H1 (cell line): ENCODE measurements around the gene CEP57. TPM values are rescaled to one million over a fixed set of nuclear protein-coding genes. Genes with fewer than 3 reads are reported as not detected.

Experiments used
- SP1 ChIP-seq: IDR thresholded peaks from 2 replicates; pipeline ENCODE4 v1.6.1; 2011; ENCODE audit warnings: low read depth, low read length
- polyA plus RNA-seq, 7 experiments: library from polyadenylated mRNA; depleted of rRNA in 3 of 7; stranded (reverse) in 5 of 7; unstranded in 2 of 7; fragments of >200 nt in 5 of 7; fragments of 200-250 nt in 2 of 7; gene quantifications; 1 replicate in 5 of 7; 2 replicates in 1 of 7; 4 replicates in 1 of 7; pipeline versions ENCODE4 v1.2.1 to v1.2.3, GENCODE V29; 2011 to 2013; ENCODE audit warnings: missing spikeins in 2 of 7, mixed read lengths in 2 of 7
- total RNA-seq: library from RNA; stranded (reverse); fragmentation: NEBNext Ultra II Directional; extraction: Animal tissue kit (Norgen Biotek cat#: 25700); gene quantifications from 2 replicates; pipeline ENCODE4 v1.2.1, GENCODE V29; 2021

The CEP57 gene
- total and polyA plus RNA-seq, 2 of the 8 experiments (the other 6 are each of a cell fraction or from before 2014, with no cell fraction given) = 26.3 to 72.7 TPM

DNA sequence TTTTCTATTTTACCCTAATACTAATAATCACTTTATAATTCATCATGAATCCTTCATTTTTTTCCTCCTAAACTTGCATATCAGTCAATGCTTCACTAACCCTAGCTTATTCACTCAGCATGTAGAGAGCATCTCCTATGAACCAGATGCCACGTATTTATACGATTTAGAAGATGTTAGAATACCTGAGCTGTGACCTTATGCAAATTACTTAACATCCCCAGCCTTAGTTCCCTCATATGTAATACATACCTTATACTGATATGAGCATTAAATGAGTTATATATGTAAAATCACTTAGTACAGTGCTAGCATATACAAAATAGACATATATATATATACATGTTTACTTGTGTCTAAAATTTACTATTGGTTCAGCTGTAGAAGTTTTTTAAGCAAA lies 9.8 kb upstream of the CEP57 start (continued):
- no peak for TF ChIP-seq SP1
